ENCODE data around the gene TAL1. TPM values are rescaled to one million over a fixed set of nuclear protein-coding genes. Genes with fewer than 3 reads are reported as not detected.

The TAL1 gene
- polyA plus RNA-seq, 1 donor, result 2.2 TPM

DNA sequence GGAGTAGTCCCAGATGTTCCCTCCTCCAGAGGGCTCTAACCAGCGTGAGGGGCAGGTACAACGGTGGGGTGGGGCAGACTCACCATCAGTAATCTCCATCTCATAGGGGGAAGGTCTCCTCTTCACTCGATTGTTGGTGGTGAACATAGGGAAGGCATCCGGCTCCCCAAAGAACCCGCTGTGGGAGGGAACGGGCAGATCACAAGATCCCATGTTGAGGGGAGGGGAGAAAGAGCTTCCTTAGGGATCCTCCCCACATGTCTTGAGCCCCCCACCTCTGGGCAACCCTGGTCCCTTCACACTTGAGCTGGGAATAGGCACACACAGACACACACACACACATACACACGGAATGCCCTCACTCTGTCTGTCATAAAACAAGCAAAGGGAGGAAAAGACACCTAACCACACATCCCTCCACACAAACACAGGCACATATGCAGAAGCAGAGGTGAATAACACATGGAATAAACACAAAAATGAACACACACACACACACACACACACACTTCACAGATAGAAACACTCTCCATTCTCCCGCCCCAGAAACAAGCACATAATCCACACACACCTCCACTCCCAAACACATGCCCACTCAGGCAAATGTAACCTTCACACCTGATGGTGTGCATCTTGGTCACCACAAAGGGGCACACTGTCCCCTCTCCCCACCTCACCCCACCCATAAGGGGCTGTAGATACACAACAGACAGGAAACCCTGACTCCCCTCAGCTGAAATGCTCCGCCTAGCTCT lies 7.9 kb downstream of the TAL1 start:
- Histone ChIP-seq H3K27ac (ENCODE audit: low read length) (no peak overlapping the region), H3K36me3 (ENCODE audit: control insufficient read depth, insufficient read depth, low read length) (no peaks in the 10 kb centered on the region), H3K4me3 (ENCODE audit: low read length) (no peak overlapping the region), H3K27me3 (ENCODE audit: control insufficient read depth, insufficient read depth, low read length) (peaks cover 80% of the 10 kb centered on the region), H3K4me1 (ENCODE audit: control insufficient read depth, insufficient read depth, low read length) (peaks cover 7% of the 10 kb centered on the region), H3K9me3 (ENCODE audit: control insufficient read depth, low read depth, low read length) (no peaks in the 10 kb centered on the region)
- DNase-seq, result no peak
- no CpG with 5 or more reads among the region's 9 CpGs for WGBS (ENCODE audit: insufficient coverage, low lambda C conversion rate)

- no peak for DNase-seq
- H3K27ac ChIP-seq (ENCODE audit: low read length), result no peak overlapping the region
- no peaks in the 10 kb centered on the region for H3K9me3 ChIP-seq (ENCODE audit: control insufficient read depth, low read depth, low read length)
- H3K4me1 ChIP-seq (ENCODE audit: control insufficient read depth, insufficient read depth, low read length), result peaks cover 7% of the 10 kb centered on the region
- H3K27me3 ChIP-seq (ENCODE audit: control insufficient read depth, insufficient read depth, low read length), result peaks cover 73% of the 10 kb centered on the region
- WGBS (ENCODE audit: insufficient coverage, low lambda C conversion rate), result no CpG with 5 or more reads among the region's 10 CpGs
- no peak overlapping the region for H3K4me3 ChIP-seq (ENCODE audit: low read length)
- no peaks in the 10 kb centered on the region for H3K36me3 ChIP-seq (ENCODE audit: control insufficient read depth, insufficient read depth, low read length)
Measured at GRCh38 chr1:47223174-47223920, 8.7 kb downstream of the TAL1 start.

DNA sequence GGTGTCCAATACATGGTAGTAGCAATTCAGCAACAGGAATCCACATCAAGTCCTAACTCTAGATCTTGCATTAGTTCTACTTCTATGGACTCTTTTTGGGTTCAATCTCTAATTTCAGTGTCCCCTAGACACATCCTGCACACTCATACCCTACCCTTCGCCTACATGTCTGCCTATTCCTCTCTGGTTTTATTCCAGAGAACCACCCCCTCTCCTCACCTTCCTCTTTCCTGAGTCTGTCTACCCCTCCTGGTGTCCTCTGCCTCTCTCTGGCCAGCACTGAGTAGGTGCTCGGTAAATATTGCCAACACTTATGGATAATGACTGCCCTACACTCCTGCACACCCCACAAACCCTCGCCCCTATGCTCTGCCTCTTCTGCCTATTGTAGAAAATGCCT lies 9.5 kb downstream of the TAL1 start:
- Histone ChIP-seq H3K27ac (ENCODE audit: low read length) (no peak overlapping the region), H3K27me3 (ENCODE audit: control insufficient read depth, insufficient read depth, low read length) (peaks cover 64% of the 10 kb centered on the region), H3K4me3 (ENCODE audit: low read length) (no peak overlapping the region), H3K9me3 (ENCODE audit: control insufficient read depth, low read depth, low read length) (no peaks in the 10 kb centered on the region), H3K36me3 (ENCODE audit: control insufficient read depth, insufficient read depth, low read length) (no peaks in the 10 kb centered on the region), H3K4me1 (ENCODE audit: control insufficient read depth, insufficient read depth, low read length) (peaks cover 7% of the 10 kb centered on the region)
- DNase-seq, result no peak
- WGBS (ENCODE audit: insufficient coverage, low lambda C conversion rate), result no CpG with 5 or more reads among the region's 3 CpGs

DNA sequence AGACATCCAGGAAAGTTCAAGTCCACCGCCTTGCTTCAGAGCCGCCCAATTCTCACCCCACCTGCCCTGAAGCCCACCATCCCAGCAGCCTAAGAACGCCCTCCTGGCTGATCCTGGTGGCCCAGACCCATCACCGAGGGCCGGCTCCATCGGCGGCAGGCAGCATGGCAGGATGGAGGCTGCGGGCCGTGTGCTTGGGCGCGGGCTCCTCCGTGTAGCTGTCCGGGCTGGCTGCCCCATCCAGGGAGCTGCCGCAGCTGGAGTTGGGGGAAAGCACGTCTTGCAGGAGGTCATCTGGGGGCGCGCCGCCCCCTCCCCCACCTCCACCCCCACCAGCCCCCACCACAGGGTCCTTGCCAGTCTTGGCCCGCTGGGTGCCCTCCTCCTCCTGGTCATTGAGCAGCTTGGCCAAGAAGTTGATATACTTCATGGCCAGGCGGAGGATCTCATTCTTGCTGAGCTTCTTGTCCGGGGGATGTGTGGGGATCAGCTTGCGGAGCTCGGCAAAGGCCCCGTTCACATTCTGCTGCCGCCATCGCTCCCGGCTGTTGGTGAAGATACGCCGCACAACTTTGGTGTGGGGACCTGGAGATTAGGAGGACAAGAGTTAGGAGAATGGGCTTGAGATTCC lies 12.3 kb downstream of the TAL1 start:
- no CpG with 5 or more reads among the region's 29 CpGs for WGBS (ENCODE audit: insufficient coverage, low lambda C conversion rate)
- peaks cover 39% of the 10 kb centered on the region for H3K27me3 ChIP-seq (ENCODE audit: control insufficient read depth, insufficient read depth, low read length)

GRCh38 chr1:47219001-47219400 lies 13.0 kb downstream of the TAL1 start:
- Histone ChIP-seq H3K27me3 (ENCODE audit: control insufficient read depth, insufficient read depth, low read length) (peaks cover 32% of the 10 kb centered on the region), H3K9me3 (ENCODE audit: control insufficient read depth, low read depth, low read length) (no peaks in the 10 kb centered on the region), H3K27ac (ENCODE audit: low read length) (no peak overlapping the region), H3K4me1 (ENCODE audit: control insufficient read depth, insufficient read depth, low read length) (peaks cover 9% of the 10 kb centered on the region), H3K36me3 (ENCODE audit: control insufficient read depth, insufficient read depth, low read length) (no peaks in the 10 kb centered on the region), H3K4me3 (ENCODE audit: low read length) (no peak overlapping the region)
- WGBS (ENCODE audit: insufficient coverage, low lambda C conversion rate), result no CpG with 5 or more reads among the region's 4 CpGs
- DNase-seq, result no peak

More for the DNA sequence above, 12.3 kb downstream of the TAL1 start:
- no peak overlapping the region for H3K4me3 ChIP-seq (ENCODE audit: low read length)
- H3K9me3 ChIP-seq (ENCODE audit: control insufficient read depth, low read depth, low read length), result no peaks in the 10 kb centered on the region
- DNase-seq, result no peak
- H3K36me3 ChIP-seq (ENCODE audit: control insufficient read depth, insufficient read depth, low read length), result no peaks in the 10 kb centered on the region
- peaks cover 12% of the 10 kb centered on the region for H3K4me1 ChIP-seq (ENCODE audit: control insufficient read depth, insufficient read depth, low read length)
- no peak overlapping the region for H3K27ac ChIP-seq (ENCODE audit: low read length)

- DNase-seq, result peak; percentile 61 to 79
Measured at GRCh38 chr1:47216278-47217059, 15.6 kb downstream of the TAL1 start.

GRCh38 chr1:47215713-47216112 lies 16.3 kb downstream of the TAL1 start:
- no peak overlapping the region for H3K4me3 ChIP-seq (ENCODE audit: low read length)
- H3K27me3 ChIP-seq (ENCODE audit: control insufficient read depth, insufficient read depth, low read length), result peaks cover under 1% of the 10 kb centered on the region
- peaks cover 9% of the 10 kb centered on the region for H3K4me1 ChIP-seq (ENCODE audit: control insufficient read depth, insufficient read depth, low read length)
- H3K9me3 ChIP-seq (ENCODE audit: control insufficient read depth, low read depth, low read length), result no peaks in the 10 kb centered on the region
- no peak for DNase-seq
- no peaks in the 10 kb centered on the region for H3K36me3 ChIP-seq (ENCODE audit: control insufficient read depth, insufficient read depth, low read length)
- H3K27ac ChIP-seq (ENCODE audit: low read length), result peak overlapping the region; percentile 9
- WGBS (ENCODE audit: insufficient coverage, low lambda C conversion rate), result no CpG with 5 or more reads among the region's 4 CpGs

More at GRCh38 chr1:47216278-47217059, 15.6 kb downstream of the TAL1 start:
- Histone ChIP-seq H3K27me3 (ENCODE audit: control insufficient read depth, insufficient read depth, low read length) (peaks cover 7% of the 10 kb centered on the region), H3K4me1 (ENCODE audit: control insufficient read depth, insufficient read depth, low read length) (peaks cover 9% of the 10 kb centered on the region), H3K9me3 (ENCODE audit: control insufficient read depth, low read depth, low read length) (no peaks in the 10 kb centered on the region), H3K36me3 (ENCODE audit: control insufficient read depth, insufficient read depth, low read length) (no peaks in the 10 kb centered on the region), H3K4me3 (ENCODE audit: low read length) (no peak overlapping the region), H3K27ac (ENCODE audit: low read length) (no peak overlapping the region)
- no CpG with 5 or more reads among the region's 12 CpGs for WGBS (ENCODE audit: insufficient coverage, low lambda C conversion rate)

DNA sequence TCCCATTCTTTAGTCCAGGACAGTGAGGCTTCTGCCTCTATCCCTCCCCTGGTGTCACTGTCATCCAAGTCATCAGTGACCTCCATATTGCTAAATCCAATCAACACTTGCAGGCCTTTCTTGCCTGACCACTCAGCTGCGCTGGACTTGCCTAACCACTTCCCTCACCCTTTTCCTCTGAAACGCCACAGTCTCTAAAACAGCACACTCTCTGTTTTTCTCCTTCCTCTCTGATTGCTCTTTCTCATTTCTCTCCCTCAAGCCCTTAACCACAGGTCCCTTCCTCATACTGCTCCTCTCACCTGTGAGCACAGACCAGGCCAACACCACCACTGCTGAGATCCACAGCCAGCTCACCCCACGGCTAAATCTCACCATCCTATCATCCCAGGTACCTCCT lies 17.5 kb downstream of the TAL1 start:
- DNase-seq, result no peak
- H3K9me3 ChIP-seq (ENCODE audit: control insufficient read depth, low read depth, low read length), result no peaks in the 10 kb centered on the region
- H3K36me3 ChIP-seq (ENCODE audit: control insufficient read depth, insufficient read depth, low read length), result no peaks in the 10 kb centered on the region
- H3K27me3 ChIP-seq (ENCODE audit: control insufficient read depth, insufficient read depth, low read length), result peaks cover 4% of the 10 kb centered on the region
- WGBS (ENCODE audit: insufficient coverage, low lambda C conversion rate), result 83% methylated on average over 2 of the region's 3 CpGs
- H3K27ac ChIP-seq (ENCODE audit: low read length), result no peak overlapping the region
- peaks cover 9% of the 10 kb centered on the region for H3K4me1 ChIP-seq (ENCODE audit: control insufficient read depth, insufficient read depth, low read length)
- H3K4me3 ChIP-seq (ENCODE audit: low read length), result no peak overlapping the region

GRCh38 chr1:47213230-47213963 lies 18.6 kb downstream of the TAL1 start:
- 89% methylated on average over 1 of the region's 11 CpGs for WGBS (ENCODE audit: insufficient coverage, low lambda C conversion rate)
- Histone ChIP-seq H3K27me3 (ENCODE audit: control insufficient read depth, insufficient read depth, low read length) (peaks cover 13% of the 10 kb centered on the region), H3K36me3 (ENCODE audit: control insufficient read depth, insufficient read depth, low read length) (no peaks in the 10 kb centered on the region), H3K9me3 (ENCODE audit: control insufficient read depth, low read depth, low read length) (no peaks in the 10 kb centered on the region), H3K4me1 (ENCODE audit: control insufficient read depth, insufficient read depth, low read length) (peaks cover 9% of the 10 kb centered on the region), H3K4me3 (ENCODE audit: low read length) (no peak overlapping the region), H3K27ac (ENCODE audit: low read length) (no peak overlapping the region)
- no peak for DNase-seq
